Stimulated activated CD8-positive, alpha-beta memory T cell treated with anti-CD3 and anti-CD28 coated beads, Interleukin-15, amount 100 ng/mL, for 48 hours (primary cell): Measurements from ENCODE around the gene E2F2.
"Not testable (repeated sequence)": the region's sequence is repeated elsewhere in the genome, so short reads cannot be mapped to it uniquely, and the experiment has no call there.

Experiments used
- DNase-seq, 2 donors: peaks; one replicate each; pipeline ENCODE4 v3.0.0-alpha.2; 2020; ENCODE audit warnings: low read depth in 2 of 2

E2F2 gene

DNA sequence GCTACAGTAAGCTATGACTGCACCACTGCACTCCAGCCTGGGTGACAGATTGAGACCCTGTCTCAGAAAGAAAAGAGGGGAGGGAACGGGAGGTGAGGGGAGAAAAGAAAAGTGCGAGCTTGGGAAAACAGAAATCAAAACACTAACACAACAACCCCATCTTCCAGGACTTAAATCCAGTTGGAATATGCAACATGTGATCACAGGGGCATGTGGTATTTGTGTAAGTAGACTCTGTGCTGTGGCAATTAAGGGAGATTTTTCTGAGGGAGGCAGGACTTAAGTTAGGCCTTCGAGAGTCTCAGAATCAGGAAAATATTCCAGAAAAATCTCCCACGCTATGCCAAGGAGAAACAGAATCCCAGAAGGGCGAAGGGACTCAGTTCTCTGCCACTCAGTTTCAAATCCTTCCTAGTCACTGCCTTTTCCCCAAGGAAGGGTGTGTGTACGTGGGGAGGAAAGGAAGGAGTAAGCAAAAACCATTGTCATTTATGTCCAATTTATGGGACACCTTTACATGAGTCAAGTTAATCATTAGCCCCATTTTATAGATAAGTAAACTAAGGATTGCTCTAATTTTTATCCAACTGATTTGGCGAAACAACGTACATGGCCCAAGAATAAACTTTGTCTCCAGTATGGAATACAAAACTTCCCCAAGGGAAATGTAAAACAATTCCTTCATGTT lies 16.0 kb upstream of the E2F2 start:
- no peak for DNase-seq

- DNase-seq: no peak
Observed at GRCh38 chr1:23545851-23546250, 14.8 kb upstream of the E2F2 start.

GRCh38 chr1:23544444-23545389 lies 13.7 kb upstream of the E2F2 start:
- peak in 1 of 2 donors; percentile 48 for DNase-seq

DNA sequence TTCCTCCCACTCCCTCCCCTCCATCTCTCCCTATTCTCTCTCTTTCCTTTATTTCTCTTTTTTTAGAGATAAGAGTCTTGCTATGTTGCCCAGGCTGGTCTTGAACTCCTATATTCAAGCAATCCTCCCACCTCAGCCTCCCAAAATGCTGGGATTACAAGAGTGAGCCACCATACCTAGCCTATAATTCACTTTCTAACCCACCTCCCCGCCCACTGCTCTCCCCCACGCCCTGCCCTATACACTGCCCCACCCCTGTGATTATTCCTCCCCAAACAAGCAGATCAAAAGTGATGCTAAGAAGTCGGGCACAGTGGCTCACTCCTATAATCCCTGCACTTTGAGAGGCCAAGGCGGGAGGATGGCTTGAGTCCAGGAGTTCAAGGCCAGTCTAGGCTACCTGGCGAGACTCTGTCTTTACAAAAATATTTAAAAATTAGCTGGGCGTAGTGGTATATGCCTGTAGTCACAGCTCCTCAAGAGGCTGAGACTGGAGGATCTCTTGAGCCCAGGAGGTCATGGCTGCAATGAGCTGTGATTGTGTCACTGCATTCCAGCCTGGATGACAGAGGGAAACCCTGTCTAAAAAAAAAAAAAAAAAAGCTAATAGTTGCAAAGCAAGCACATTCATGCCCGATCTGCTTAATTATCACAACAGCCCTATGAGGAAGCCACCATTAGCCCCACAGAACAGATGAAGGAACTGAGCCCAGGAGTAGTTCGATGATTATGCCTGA lies 12.8 kb upstream of the E2F2 start:
- no peak for DNase-seq

- not testable (repeated sequence) for DNase-seq
Observed at GRCh38 chr1:23542940-23543339, 11.9 kb upstream of the E2F2 start.

DNA sequence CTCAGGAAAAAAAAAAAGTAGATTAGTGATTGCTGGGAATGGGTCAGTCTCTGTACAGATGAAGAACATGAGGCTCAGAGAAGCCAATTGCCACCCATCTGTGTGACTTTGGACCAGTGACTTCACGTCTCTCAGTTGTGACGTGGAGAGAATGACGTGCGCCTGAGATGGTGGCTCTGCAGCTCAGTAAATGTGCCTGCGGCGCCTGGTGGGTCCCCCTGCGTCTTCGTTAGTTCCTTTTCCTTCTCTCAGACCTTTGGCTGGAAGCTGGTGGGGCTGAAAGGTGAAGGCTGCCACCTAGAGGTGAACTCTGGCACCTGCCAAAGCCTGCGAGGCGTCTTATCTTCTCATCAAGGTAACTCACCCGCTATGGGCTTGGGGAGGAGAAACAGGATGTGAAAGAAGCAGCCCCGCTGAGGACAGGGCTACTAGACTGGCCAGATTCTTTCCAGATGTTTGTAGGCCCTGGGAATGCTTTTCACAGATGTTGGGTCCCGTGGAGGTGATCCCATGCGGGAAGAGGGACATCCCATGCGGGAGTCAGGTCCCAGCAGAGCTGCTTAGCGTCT lies 8.7 kb upstream of the E2F2 start:
- DNase-seq: peak; percentile 83 to 85

DNA sequence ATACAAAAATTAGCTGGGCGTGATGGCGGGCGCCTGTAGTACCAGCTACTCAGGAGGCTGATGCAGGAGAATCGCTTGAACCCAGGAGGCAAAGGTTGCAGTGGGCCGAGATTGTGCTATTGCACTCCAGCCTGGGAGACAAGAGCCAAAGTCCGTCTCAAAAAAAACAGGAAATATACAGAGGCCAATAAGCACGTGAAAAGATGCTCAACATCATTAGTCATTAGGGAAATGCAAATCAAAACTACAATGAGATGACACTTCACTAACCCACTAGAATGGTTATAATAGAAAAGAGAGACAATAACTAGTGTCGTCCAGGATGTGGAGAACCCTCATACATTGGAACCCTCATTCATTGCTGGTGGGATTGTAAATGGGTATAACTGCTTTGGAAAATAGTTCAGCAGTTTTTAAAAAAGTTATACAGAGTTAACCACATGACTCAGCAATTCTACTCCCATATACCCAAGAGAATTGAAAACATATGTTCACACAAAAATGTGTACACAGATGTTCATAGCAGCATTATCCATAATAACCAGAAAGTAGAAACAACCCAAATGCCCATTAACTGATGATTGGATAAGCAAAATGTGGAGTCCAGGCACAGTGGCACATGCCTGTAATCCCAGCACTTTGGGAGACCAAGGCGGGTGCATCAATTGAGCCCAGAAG lies 6.4 kb upstream of the E2F2 start:
- DNase-seq: no peak

DNA sequence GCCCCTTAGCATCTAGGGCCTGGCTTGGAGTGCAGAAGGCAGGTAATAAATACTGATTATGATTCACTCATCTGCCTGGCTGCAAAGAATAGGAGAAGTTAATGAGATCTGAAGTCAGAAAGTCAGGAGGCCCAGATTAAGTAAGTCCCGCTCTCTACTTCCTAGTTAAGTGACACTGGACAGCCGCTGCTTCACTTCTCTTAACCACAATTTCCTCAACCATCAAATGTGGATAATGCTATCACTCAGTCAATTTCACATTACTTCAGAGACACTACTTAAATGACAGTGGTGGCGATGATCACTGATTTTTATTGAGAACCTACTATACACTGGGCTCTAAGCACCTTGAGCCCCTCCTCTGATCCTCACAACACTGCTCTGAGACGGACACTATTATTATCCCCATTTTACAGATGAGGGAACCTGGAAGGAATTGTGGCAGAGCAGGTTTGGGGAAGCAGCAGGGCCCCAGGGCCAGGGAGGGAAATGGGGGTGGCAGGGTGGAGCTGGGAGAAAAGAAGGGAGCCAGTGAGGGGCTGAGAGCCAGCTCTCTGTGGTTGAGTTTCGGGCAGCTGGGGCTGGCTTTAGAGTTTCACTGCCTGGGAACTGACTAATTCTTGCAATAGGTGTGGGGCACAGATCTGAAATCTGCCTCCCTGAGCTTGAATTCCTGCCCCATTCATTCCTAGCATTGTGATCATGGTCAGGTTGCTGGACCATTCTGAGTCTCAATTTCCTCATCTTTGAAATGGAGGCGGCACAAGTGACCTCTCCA lies 2.4 kb upstream of the E2F2 start:
- DNase-seq: no peak

DNA sequence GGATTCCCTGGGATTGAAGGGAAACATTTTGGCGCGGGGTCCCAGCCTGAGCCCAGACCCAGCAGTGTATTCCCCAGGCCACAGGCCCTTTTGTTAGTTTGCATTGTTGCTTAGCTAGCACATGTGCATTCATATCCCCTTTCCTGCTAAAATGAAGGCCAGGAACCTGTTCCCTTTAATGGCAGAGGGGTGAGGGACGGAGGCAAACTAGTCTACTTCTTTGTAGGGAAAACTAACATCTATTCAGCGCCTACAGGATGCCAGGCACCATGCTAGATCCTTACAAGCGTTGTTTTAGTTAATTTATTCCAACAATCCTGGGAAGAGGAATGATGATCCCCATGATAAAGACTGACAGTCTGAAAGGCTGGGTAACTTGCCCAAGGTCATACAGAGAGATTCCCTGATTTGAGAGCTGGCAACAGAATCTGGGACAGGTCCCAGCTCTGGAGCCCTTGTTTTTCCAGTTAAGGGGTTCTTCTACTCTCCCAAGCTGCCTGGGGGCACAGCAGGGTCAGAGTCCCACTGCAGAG lies 595 bp upstream of the E2F2 start:
- DNase-seq: no peak

- DNase-seq: peak in 1 of 2 donors; percentile 28
Observed at GRCh38 chr1:23530087-23530746, 816 bp downstream of the E2F2 start.

DNA sequence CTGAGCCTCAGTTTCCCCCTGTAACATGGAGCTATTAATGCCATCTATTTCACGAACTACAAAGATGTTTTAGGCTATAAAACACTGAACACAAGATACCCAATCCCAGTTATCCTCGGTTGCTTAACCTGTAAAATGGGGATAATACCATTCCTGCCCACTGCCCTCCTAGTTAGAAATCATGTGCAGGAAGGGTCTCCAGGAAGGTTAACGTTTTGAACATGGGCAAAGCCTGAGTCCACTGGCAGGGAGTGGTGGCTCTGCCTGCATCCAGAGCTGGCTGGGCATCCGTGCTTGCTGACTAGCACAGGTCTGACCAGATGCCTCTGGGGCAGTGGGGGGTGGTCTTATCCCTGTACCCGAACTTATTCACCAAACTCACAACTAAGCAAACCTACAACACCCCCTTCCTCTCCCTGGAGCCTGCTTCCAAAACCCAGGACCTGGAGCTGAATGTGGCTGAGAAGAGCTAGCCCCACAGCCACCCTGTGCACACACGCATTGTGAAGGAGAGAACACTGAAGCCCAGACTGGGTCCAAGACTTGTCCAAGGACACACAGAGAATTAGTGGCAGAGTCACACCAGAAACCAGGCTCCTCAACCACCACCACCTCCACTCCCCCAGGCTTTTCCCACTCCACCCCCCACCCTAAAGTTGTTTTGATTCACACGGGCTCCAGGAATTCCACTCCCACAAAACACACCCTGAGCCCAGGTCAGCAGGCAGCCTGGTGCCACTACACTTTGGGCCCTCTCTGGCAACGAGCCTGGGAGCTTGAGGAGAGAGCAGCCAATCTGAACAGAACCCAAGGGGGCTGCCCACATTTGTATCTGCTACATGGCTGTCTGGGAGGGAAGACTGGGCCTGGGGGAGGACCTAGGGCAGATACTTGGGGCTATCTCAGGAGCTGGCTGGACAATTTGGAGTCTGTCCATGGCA lies 1.6 kb downstream of the E2F2 start:
- no peak for DNase-seq

DNA sequence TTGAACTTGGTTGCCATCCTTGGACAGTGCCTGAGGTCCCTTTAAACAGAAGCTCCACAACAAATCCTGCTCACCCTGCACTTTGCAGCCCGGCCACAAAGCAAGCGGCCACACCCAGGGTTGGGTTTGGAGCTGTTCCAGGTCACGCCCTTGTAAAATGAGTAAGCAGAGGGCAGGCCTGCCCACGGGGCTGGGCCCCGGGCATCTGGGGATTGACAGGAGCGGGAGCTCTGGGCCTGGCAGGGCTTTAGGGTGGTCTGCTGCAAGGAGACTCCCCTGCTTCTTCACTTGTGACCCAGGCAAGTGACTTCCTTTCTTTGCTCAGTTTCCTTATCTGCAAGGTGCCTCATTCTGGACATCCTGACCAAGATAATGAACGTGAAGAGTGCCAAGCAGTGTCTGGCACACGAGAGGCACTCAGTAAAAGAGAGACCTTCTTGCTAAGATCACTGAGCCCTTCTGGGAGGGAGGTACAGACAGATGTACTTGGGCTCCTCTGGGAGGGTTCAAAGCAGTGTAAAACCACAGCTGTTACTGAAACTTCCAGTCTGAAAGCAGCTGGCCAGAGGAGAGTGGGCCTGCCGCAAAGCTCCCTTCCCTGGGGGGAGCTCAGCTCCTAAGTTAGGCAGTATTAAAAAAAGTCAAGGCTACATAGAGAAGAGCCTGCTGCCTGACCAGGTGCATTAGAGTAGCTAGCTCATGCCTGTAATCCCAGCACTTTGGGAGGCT lies 2.6 kb downstream of the E2F2 start:
- DNase-seq: peak; percentile 70 to 72

- DNase-seq: no peak
Observed at GRCh38 chr1:23527900-23528249, 3.2 kb downstream of the E2F2 start.

DNA sequence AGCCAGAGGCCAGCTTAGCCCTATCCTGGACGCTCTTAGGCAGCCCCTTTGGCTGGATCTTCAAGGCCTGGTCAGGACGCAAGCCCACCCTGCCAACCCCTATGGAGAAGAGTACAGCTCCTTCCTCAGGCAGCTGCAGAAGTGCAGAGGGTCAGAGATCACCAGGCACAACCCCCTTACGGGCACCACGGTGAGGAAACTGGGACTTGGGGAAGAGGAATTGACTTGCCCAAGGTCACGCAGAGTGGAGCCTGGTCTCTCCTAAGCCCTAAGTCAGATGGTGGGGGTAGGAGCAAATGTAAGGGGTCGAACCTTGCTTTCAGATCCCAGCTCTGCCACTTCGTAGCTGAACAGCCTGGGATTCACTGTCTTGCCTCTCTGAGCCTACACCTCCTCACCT lies 3.7 kb downstream of the E2F2 start:
- DNase-seq: no peak

DNA sequence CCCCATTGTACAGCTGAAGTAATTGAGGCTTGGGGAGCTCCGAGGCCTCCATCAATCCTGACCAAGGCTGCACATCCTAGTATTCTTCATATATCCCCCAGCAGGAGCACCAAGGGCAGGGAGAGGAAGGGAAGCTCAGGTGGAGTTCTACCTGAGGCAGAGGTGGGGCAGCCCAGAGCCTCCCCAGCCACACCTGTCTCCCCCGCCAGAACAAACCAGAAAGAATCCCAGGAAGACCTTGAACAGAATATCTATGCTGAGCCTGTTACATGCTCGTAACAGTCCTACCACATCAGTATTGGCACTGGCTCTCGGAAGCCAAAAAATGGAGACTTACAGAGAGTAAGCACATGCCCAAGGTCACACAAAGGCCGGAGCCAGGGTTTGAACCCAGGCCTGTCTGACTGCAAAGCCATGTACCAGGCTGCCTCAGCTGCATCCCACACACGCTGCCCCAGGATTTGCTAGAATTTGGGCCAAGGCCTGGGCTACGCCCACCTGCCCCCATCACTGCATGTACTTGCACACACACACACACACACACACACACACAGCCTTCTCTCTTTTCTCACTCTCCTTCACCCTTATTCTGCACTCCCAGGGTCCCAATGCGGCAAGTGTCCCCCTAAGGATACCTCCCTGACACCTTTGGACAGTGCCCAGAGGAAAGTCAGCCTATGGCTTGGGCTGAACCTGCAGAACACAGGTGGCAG lies 4.5 kb downstream of the E2F2 start:
- DNase-seq: no peak

GRCh38 chr1:23525558-23526250 lies 5.3 kb downstream of the E2F2 start:
- DNase-seq: no peak
